ENCODE data around the gene PNPLA6. TPM values are rescaled to one million over a fixed set of nuclear protein-coding genes. Genes with fewer than 3 reads are reported as not detected.

PNPLA6 gene
- total and polyA plus RNA-seq, 2 of the 13 experiments (the other 11 are each of a cell fraction or from before 2014, with no cell fraction given), result 24.9 to 28.2 TPM

DNA sequence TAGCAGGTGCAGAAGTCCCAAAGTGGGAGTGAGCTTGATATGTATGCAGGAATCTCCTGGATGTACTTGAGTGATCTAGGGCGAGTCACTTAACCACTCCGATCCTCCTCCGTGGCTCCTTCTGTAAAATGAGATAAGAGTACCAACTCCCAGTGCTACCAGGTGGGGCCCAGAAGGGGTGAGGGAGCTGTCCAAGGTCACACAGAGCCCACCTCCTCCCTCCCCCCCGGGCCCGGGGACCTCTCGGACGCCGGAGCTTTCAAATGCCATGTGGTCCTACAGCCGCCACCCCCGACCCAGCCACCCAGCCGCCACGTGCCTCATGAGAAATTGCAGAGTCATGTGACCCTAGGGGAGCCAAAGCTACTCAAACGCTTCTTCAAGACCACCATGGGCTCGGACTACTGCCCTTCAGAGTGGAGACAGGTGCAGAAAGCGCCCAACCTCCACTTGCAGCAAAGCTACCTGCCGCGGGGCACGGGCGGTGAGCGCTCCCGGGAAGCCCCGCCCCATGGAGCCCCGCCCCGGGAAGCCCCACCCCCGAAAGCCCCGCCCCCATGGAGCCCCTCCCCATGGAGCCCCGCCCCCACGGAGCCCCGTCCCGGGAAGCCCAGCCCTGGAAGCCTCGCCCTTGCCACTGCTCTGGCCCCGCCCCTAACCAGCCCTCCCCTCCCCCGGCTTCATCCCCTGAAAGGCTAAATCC is 29.7 kb upstream of the PNPLA6 start (continued):
- TF ChIP-seq, protein P1, sequence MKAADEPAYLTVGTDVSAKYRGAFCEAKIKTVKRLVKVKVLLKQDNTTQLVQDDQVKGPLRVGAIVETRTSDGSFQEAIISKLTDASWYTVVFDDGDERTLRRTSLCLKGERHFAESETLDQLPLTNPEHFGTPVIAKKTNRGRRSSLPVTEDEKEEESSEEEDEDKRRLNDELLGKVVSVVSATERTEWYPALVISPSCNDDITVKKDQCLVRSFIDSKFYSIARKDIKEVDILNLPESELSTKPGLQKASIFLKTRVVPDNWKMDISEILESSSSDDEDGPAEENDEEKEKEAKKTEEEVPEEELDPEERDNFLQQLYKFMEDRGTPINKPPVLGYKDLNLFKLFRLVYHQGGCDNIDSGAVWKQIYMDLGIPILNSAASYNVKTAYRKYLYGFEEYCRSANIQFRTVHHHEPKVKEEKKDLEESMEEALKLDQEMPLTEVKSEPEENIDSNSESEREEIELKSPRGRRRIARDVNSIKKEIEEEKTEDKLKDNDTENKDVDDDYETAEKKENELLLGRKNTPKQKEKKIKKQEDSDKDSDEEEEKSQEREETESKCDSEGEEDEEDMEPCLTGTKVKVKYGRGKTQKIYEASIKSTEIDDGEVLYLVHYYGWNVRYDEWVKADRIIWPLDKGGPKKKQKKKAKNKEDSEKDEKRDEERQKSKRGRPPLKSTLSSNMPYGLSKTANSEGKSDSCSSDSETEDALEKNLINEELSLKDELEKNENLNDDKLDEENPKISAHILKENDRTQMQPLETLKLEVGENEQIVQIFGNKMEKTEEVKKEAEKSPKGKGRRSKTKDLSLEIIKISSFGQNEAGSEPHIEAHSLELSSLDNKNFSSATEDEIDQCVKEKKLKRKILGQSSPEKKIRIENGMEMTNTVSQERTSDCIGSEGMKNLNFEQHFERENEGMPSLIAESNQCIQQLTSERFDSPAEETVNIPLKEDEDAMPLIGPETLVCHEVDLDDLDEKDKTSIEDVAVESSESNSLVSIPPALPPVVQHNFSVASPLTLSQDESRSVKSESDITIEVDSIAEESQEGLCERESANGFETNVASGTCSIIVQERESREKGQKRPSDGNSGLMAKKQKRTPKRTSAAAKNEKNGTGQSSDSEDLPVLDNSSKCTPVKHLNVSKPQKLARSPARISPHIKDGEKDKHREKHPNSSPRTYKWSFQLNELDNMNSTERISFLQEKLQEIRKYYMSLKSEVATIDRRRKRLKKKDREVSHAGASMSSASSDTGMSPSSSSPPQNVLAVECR (CRISPR knock-in tag; IDR thresholded peaks at IDR 0.05; ENCODE audit: borderline replicate concordance), result peak; percentile 44; the same call in 1 of the 2 replicates
- TF ChIP-seq ZC3H13 (CRISPR knock-in tag; IDR thresholded peaks at IDR 0.05) (no peak), KLF6 (CRISPR knock-in tag; IDR thresholded peaks at IDR 0.05) (no peak), CCAR2 (optimal IDR thresholded peaks at IDR 0.05; ENCODE audit: low read depth, low read length) (no peak), SAFB2 (CRISPR knock-in tag; IDR thresholded peaks at IDR 0.05; ENCODE audit: borderline replicate concordance, low read depth) (no peak), PHF20 (CRISPR knock-in tag; IDR thresholded peaks at IDR 0.05) (no peak), ZNF558 (CRISPR knock-in tag; IDR thresholded peaks at IDR 0.05; ENCODE audit: borderline replicate concordance) (no peak), MED1 (CRISPR knock-in tag; IDR thresholded peaks at IDR 0.05) (no peak), ZIK1 (CRISPR knock-in tag; IDR thresholded peaks at IDR 0.05; ENCODE audit: borderline replicate concordance, low read depth) (no peak), ZNF3 (CRISPR knock-in tag; IDR thresholded peaks at IDR 0.05) (no peak), ZNF101 (CRISPR knock-in tag; IDR thresholded peaks at IDR 0.05; ENCODE audit: borderline replicate concordance, low read depth) (no peak), ZNF451 (CRISPR knock-in tag; IDR thresholded peaks at IDR 0.05) (no peak), REXO4 (CRISPR knock-in tag; IDR thresholded peaks at IDR 0.05; ENCODE audit: borderline replicate concordance) (no peak), CBX2 (IDR thresholded peaks at IDR 0.05; ENCODE audit: low read depth, low read length) (no peak), CBX2 (CRISPR knock-in tag; IDR thresholded peaks at IDR 0.05; ENCODE audit: low read depth) (no peak), MXI1 (IDR thresholded peaks at IDR 0.05; ENCODE audit: borderline replicate concordance, low read depth, low read length) (0 out of 3 replicates have a peak, but pooled peaks have one; percentile 13)
- TF ChIP-seq, protein P2, sequence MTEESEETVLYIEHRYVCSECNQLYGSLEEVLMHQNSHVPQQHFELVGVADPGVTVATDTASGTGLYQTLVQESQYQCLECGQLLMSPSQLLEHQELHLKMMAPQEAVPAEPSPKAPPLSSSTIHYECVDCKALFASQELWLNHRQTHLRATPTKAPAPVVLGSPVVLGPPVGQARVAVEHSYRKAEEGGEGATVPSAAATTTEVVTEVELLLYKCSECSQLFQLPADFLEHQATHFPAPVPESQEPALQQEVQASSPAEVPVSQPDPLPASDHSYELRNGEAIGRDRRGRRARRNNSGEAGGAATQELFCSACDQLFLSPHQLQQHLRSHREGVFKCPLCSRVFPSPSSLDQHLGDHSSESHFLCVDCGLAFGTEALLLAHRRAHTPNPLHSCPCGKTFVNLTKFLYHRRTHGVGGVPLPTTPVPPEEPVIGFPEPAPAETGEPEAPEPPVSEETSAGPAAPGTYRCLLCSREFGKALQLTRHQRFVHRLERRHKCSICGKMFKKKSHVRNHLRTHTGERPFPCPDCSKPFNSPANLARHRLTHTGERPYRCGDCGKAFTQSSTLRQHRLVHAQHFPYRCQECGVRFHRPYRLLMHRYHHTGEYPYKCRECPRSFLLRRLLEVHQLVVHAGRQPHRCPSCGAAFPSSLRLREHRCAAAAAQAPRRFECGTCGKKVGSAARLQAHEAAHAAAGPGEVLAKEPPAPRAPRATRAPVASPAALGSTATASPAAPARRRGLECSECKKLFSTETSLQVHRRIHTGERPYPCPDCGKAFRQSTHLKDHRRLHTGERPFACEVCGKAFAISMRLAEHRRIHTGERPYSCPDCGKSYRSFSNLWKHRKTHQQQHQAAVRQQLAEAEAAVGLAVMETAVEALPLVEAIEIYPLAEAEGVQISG (CRISPR knock-in tag; IDR thresholded peaks at IDR 0.05), result no peak
- TF ChIP-seq, protein P3, sequence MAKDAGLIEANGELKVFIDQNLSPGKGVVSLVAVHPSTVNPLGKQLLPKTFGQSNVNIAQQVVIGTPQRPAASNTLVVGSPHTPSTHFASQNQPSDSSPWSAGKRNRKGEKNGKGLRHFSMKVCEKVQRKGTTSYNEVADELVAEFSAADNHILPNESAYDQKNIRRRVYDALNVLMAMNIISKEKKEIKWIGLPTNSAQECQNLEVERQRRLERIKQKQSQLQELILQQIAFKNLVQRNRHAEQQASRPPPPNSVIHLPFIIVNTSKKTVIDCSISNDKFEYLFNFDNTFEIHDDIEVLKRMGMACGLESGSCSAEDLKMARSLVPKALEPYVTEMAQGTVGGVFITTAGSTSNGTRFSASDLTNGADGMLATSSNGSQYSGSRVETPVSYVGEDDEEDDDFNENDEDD (CRISPR knock-in tag; IDR thresholded peaks at IDR 0.05; ENCODE audit: borderline replicate concordance), result no peak
- TF ChIP-seq, protein P4, sequence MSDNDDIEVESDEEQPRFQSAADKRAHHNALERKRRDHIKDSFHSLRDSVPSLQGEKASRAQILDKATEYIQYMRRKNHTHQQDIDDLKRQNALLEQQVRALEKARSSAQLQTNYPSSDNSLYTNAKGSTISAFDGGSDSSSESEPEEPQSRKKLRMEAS (IDR thresholded peaks at IDR 0.05), result peak; percentile 54; the same call in 1 of the 2 replicates
- TF ChIP-seq, protein P5, sequence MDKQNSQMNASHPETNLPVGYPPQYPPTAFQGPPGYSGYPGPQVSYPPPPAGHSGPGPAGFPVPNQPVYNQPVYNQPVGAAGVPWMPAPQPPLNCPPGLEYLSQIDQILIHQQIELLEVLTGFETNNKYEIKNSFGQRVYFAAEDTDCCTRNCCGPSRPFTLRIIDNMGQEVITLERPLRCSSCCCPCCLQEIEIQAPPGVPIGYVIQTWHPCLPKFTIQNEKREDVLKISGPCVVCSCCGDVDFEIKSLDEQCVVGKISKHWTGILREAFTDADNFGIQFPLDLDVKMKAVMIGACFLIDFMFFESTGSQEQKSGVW (CRISPR knock-in tag; IDR thresholded peaks at IDR 0.05; ENCODE audit: borderline replicate concordance), result no peak

Measured in HepG2 (cell line).